ENCODE data around the gene WHAMM.
"Not testable (repeated sequence)": the region's sequence is repeated elsewhere in the genome, so short reads cannot be mapped to it uniquely, and the experiment has no call there.

Gene WHAMM

GRCh38 chr15:82802497-82802896 lies 6.9 kb upstream of the WHAMM start:
- DNase-seq (ENCODE audit: low read depth, low spot score), result no peak

GRCh38 chr15:82803793-82804574 lies 5.4 kb upstream of the WHAMM start:
- no peak for DNase-seq (ENCODE audit: low read depth, low spot score)

GRCh38 chr15:82804575-82804949 lies 4.9 kb upstream of the WHAMM start:
- no peak for DNase-seq (ENCODE audit: low read depth, low spot score)

GRCh38 chr15:82805994-82806406 lies 3.4 kb upstream of the WHAMM start, which contains the start of gene FSD2:
FSD2 (minus strand) TSS chr15:82806069; CDS start chr15:82787390, 18,679 bp downstream.
- DNase-seq (ENCODE audit: low read depth, low spot score), result no peak

GRCh38 chr15:82807920-82808633 lies 1.4 kb upstream of the WHAMM start:
- no peak for DNase-seq (ENCODE audit: low read depth, low spot score)

- no peak for DNase-seq (ENCODE audit: low read depth, low spot score)
Observed at GRCh38 chr15:82808634-82809041, 790 bp upstream of the WHAMM start.

- DNase-seq (ENCODE audit: low read depth, low spot score), result no peak
Observed at GRCh38 chr15:82810061-82810889, 847 bp downstream of the WHAMM start.

- no peak for DNase-seq (ENCODE audit: low read depth, low spot score)
Observed at GRCh38 chr15:82810890-82811426, 1.5 kb downstream of the WHAMM start.

GRCh38 chr15:82812994-82813393 lies 3.6 kb downstream of the WHAMM start:
- DNase-seq (ENCODE audit: low read depth, low spot score), result no peak

- no peak for DNase-seq (ENCODE audit: low read depth, low spot score)
Observed at GRCh38 chr15:82820128-82820527, 10.7 kb downstream of the WHAMM start.

- DNase-seq (ENCODE audit: low read depth, low spot score), result not testable (repeated sequence)
Observed at GRCh38 chr15:82821396-82821795, 12.0 kb downstream of the WHAMM start.

GRCh38 chr15:82821851-82822250 lies 12.4 kb downstream of the WHAMM start:
- not testable (repeated sequence) for DNase-seq (ENCODE audit: low read depth, low spot score)

- DNase-seq (ENCODE audit: low read depth, low spot score), result no peak
Observed at GRCh38 chr15:82823049-82823448, 13.6 kb downstream of the WHAMM start.

GRCh38 chr15:82828075-82828474 lies 18.6 kb downstream of the WHAMM start:
- DNase-seq (ENCODE audit: low read depth, low spot score), result no peak

GRCh38 chr15:82829234-82829633 lies 19.8 kb downstream of the WHAMM start:
- no peak for DNase-seq (ENCODE audit: low read depth, low spot score)

- DNase-seq (ENCODE audit: low read depth, low spot score), result no peak
Observed at GRCh38 chr15:82830427-82831173, 21.2 kb downstream of the WHAMM start.

GRCh38 chr15:82831894-82832600 lies 22.6 kb downstream of the WHAMM start:
- no peak for DNase-seq (ENCODE audit: low read depth, low spot score)

- DNase-seq (ENCODE audit: low read depth, low spot score), result no peak
Observed at GRCh38 chr15:82832601-82833361, 23.4 kb downstream of the WHAMM start.

GRCh38 chr15:82833362-82833682 lies 23.9 kb downstream of the WHAMM start:
- DNase-seq (ENCODE audit: low read depth, low spot score), result no peak

GRCh38 chr15:82835391-82835917 lies 26.0 kb downstream of the WHAMM start:
- no peak for DNase-seq (ENCODE audit: low read depth, low spot score)
